Natural killer cell (primary cell): ENCODE measurements around the gene ASCC2. TPM values are rescaled to one million over a fixed set of nuclear protein-coding genes. Genes with fewer than 3 reads are reported as not detected.

Source experiments
- ATAC-seq, 3 donors: fragments of 150-1000 bp in 2 of 3; fragments of 200-7000 bp in 1 of 3; cut with Tn5 transposase; 1 replicate in 1 of 3; 2 replicates in 2 of 3; pipeline ENCODE4 v1.10.0; 2021; ENCODE audit warnings: mild to moderate bottlenecking in 2 of 3, moderate library complexity in 2 of 3
- DNase-seq, 2 donors: peaks; one replicate each; pipeline versions ENCODE4 v3.0.0 to v3.0.0-alpha.2; 2013 to 2021; ENCODE audit warnings: mixed read lengths in 1 of 2
- H3K27ac ChIP-seq: one replicate; pipeline ENCODE4 v1.5.1; 2013; ENCODE audit warnings: mild to moderate bottlenecking, low read length
- H3K27me3 ChIP-seq: one replicate; pipeline ENCODE4 v1.6.1; 2013; ENCODE audit warnings: low read length; ENCODE audit not compliant: control insufficient read depth, insufficient read depth
- H3K36me3 ChIP-seq: one replicate; pipeline ENCODE4 v1.6.1; 2013; ENCODE audit warnings: low read length; ENCODE audit not compliant: control insufficient read depth, insufficient read depth
- H3K4me1 ChIP-seq: one replicate; pipeline ENCODE4 v1.6.1; 2013; ENCODE audit warnings: low read length; ENCODE audit not compliant: control insufficient read depth, insufficient read depth
- H3K4me3 ChIP-seq: one replicate; pipeline ENCODE4 v1.5.1; 2013; ENCODE audit warnings: low read length
- H3K9me3 ChIP-seq: one replicate; pipeline ENCODE4 v1.6.1; 2013; ENCODE audit warnings: low read length; ENCODE audit not compliant: control insufficient read depth, insufficient read depth
- H3K27ac Mint-ChIP-seq, 2 donors: one replicate each; pipeline ENCODE4 v1.8.0; 2022; ENCODE audit warnings: mild to moderate bottlenecking in 2 of 2, mixed read lengths in 2 of 2, moderate library complexity in 1 of 2
- H3K27me3 Mint-ChIP-seq, 2 donors: one replicate each; pipeline ENCODE4 v1.8.0; 2022; ENCODE audit warnings: low read depth in 2 of 2, mixed read lengths in 2 of 2
- H3K36me3 Mint-ChIP-seq: one replicate; pipeline ENCODE4 v1.8.0; 2022; ENCODE audit warnings: mixed read lengths
- H3K4me1 Mint-ChIP-seq, 2 donors: one replicate each; pipeline ENCODE4 v1.8.0; 2022; ENCODE audit warnings: mixed read lengths in 2 of 2
- H3K4me3 Mint-ChIP-seq: one replicate; pipeline ENCODE4 v1.8.0; 2022; ENCODE audit warnings: mild to moderate bottlenecking, moderate library complexity, mixed read lengths
- H3K9me3 Mint-ChIP-seq, 2 donors: one replicate each; pipeline ENCODE4 v1.8.0; 2022; ENCODE audit warnings: mixed read lengths in 2 of 2
- CTCF ChIP-seq: fragments of 200-600 bp; IDR thresholded peaks from one replicate; pipeline ENCODE4 v1.8.0; 2022; ENCODE audit warnings: antibody characterized with exemption
- WGBS: methylation state at CpG from one replicate; pipeline ENCODE4 v1.1.7; 2013; ENCODE audit warnings: missing lambda C conversion rate; ENCODE audit not compliant: insufficient coverage; 5-methylcytosine and 5-hydroxymethylcytosine counted together
- intact Hi-C: fragments of 100-400 bp; cut with micrococcal nuclease; formaldehyde crosslinking; loops from one replicate; pipeline ENCODE4 v1.14.2; 2022
- total RNA-seq, 4 donors: library from RNA; stranded (reverse); fragments of 120-200 nt in 1 of 4; gene quantifications; one replicate each; pipeline versions ENCODE4 v1.2.3 to v1.2.4, GENCODE V29; 2013 to 2022

Gene ASCC2
- total RNA-seq, 3 donors from 2014 or later (not counting 1 experiment from before 2014, with no cell fraction given): 102 to 130 (median 128) TPM

- Histone ChIP-seq H3K9me3 (no peaks in the 10 kb centered on the region), H3K4me3 (no peak overlapping the region), H3K4me1 (no peaks in the 10 kb centered on the region), H3K27ac (no peak overlapping the region), H3K36me3 (no peaks in the 10 kb centered on the region), H3K27me3 (no peaks in the 10 kb centered on the region)
- Mint-ChIP-seq H3K4me1 (no peaks in the 10 kb centered on the region), H3K36me3 (no peaks in the 10 kb centered on the region), H3K4me3 (no peak overlapping the region), H3K27me3 (no peaks in the 10 kb centered on the region), H3K27ac (no peak overlapping the region), H3K9me3 (no peaks in the 10 kb centered on the region)
- DNase-seq (no peak), ATAC-seq (no peak)
- TF ChIP-seq CTCF: no peak
- WGBS: 76% methylated on average over 8 of the region's 8 CpGs
- intact Hi-C loops: no loop called here
Measured at GRCh38 chr22:29780748-29781676, 57.1 kb downstream of the ASCC2 start.

GRCh38 chr22:29780220-29780619, 57.9 kb downstream of the ASCC2 start:
- Histone ChIP-seq H3K4me3 (no peak overlapping the region), H3K9me3 (no peaks in the 10 kb centered on the region), H3K36me3 (no peaks in the 10 kb centered on the region), H3K27me3 (no peaks in the 10 kb centered on the region), H3K27ac (no peak overlapping the region), H3K4me1 (no peaks in the 10 kb centered on the region)
- Mint-ChIP-seq H3K9me3 (no peaks in the 10 kb centered on the region), H3K36me3 (no peaks in the 10 kb centered on the region), H3K27ac (no peak overlapping the region), H3K4me3 (no peak overlapping the region), H3K4me1 (no peaks in the 10 kb centered on the region), H3K27me3 (no peaks in the 10 kb centered on the region)
- no peak for TF ChIP-seq CTCF
- ATAC-seq (no peak), DNase-seq (no peak)
- WGBS: 98% methylated on average over 5 of the region's 5 CpGs
- intact Hi-C loops: no loop called here

- ATAC-seq (no peak), DNase-seq (no peak)
- no peak overlapping the region for H3K27ac Mint-ChIP-seq
- no peak overlapping the region for H3K4me3 Mint-ChIP-seq
- H3K27me3 Mint-ChIP-seq: no peaks in the 10 kb centered on the region
- H3K36me3 Mint-ChIP-seq: no peaks in the 10 kb centered on the region
- H3K4me1 Mint-ChIP-seq: peaks cover 3 to 7% of the 10 kb centered on the region in 2 donors
- no peak overlapping the region for H3K4me3 ChIP-seq
- TF ChIP-seq CTCF: no peak
- no peaks in the 10 kb centered on the region for H3K9me3 ChIP-seq
- no peaks in the 10 kb centered on the region for H3K27me3 ChIP-seq
- intact Hi-C loops: no loop called here
- peaks cover 4% of the 10 kb centered on the region for H3K4me1 ChIP-seq
- WGBS: 94% methylated on average over 2 of the region's 2 CpGs
- H3K36me3 ChIP-seq: peaks cover 17% of the 10 kb centered on the region
- H3K27ac ChIP-seq: no peak overlapping the region
- H3K9me3 Mint-ChIP-seq: no peaks in the 10 kb centered on the region
Measured at GRCh38 chr22:29773233-29773632, 64.8 kb downstream of the ASCC2 start.
